A549 (cell line): Measurements from ENCODE around the gene RABGAP1L. TPM values are rescaled to one million over a fixed set of nuclear protein-coding genes. Genes with fewer than 3 reads are reported as not detected.

Experiments
- ATAC-seq, 2 experiments: fragments of 200-7000 bp in 1 of 2; fragments of >200 bp in 1 of 2; cut with Nextera tagmentation in 1 of 2; cut with Tn5 transposase in 1 of 2; 3 replicates each; pipeline versions ENCODE4 v1.8.0 to v1.9.1; 2018 to 2020; ENCODE audit warnings: mild to moderate bottlenecking in 1 of 2, moderate library complexity in 1 of 2
- CTCF ChIA-PET: fragments of 300-600 bp; sonication (Branson Sonifier 250); formaldehyde crosslinking; extraction: SDS; loops from one replicate; lab custom pipeline; 2021; ENCODE audit warnings: antibody characterized with exemption, inconsistent platforms; lab: Yijun Ruan, JAX
- POLR2A ChIA-PET: fragments of 350-600 bp; formaldehyde crosslinking; extraction: SDS; loops from one replicate; lab custom pipeline; 2021; ENCODE audit warnings: antibody characterized with exemption, inconsistent platforms; lab: Yijun Ruan, JAX
- DNase-seq, 2 experiments: peaks; one replicate each; pipeline versions ENCODE4 v3.0.0 to v3.0.0-alpha.2; 2011 to 2016; ENCODE audit warnings: low read depth in 1 of 2, low spot score in 1 of 2
- FAIRE-seq: peaks from 2 replicates; lab custom pipeline; 2011; peaks lifted over from hg19 to GRCh38; lab: Jason Lieb, UNC
- H3K27ac ChIP-seq, 2 experiments: fragments of >200 bp; sonication (Bioruptor Twin); formaldehyde crosslinking; 3 replicates each; pipeline ENCODE4 v1.5.1; 2016 to 2017
- H3K4me1 ChIP-seq: fragments of >200 bp; sonication (Bioruptor Twin); formaldehyde crosslinking; 3 replicates; pipeline ENCODE4 v1.6.1; 2016
- H3K4me2 ChIP-seq: fragments of >200 bp; sonication (Bioruptor Twin); formaldehyde crosslinking; 3 replicates; pipeline ENCODE4 v1.6.1; 2016
- H3K4me3 ChIP-seq: fragments of >200 bp; sonication (Bioruptor Twin); formaldehyde crosslinking; 3 replicates; pipeline ENCODE4 v1.5.1; 2016
- H3K9me3 ChIP-seq: fragments of >200 bp; sonication (Bioruptor Twin); formaldehyde crosslinking; 3 replicates; pipeline ENCODE4 v1.6.1; 2016
- CEBPB ChIP-seq, 2 experiments: fragments of >200 bp in 1 of 2; sonication (Bioruptor Twin) in 1 of 2; formaldehyde crosslinking in 1 of 2; IDR thresholded peaks; 2 replicates each; pipeline ENCODE4 v1.6.1; 2012 to 2016
- CHD4 ChIP-seq: fragments of 200-600 bp; sonication (generic); IDR thresholded peaks from 2 replicates; pipeline ENCODE4 v1.6.1; 2016; ENCODE audit warnings: antibody characterized with exemption, mild to moderate bottlenecking, borderline replicate concordance
- E2F6 ChIP-seq: IDR thresholded peaks from 2 replicates; pipeline ENCODE4 v1.6.1; 2012; ENCODE audit warnings: low read depth, borderline replicate concordance
- EHF ChIP-seq: fragments of 250-450 bp; sonication (Bioruptor Pico); IDR thresholded peaks from 2 replicates; pipeline ENCODE4 v1.5.0; 2020; ENCODE audit warnings: mild to moderate bottlenecking
- FOSL2 ChIP-seq, 2 experiments: fragments of 450-650 bp in 1 of 2; fragments of >200 bp in 1 of 2; sonication (Bioruptor Twin) in 1 of 2; formaldehyde crosslinking; IDR thresholded peaks; 2 replicates each; pipeline versions ENCODE4 v1.5.0 to v1.6.1; 2016 to 2020; ENCODE audit warnings: mild to moderate bottlenecking in 1 of 2, moderate library complexity in 1 of 2
- JUN ChIP-seq, 2 experiments: fragments of >200 bp; sonication (Bioruptor Twin); formaldehyde crosslinking; IDR thresholded peaks; 2 replicates in 1 of 2; 3 replicates in 1 of 2; pipeline ENCODE4 v1.6.1; 2016 to 2017
- JUNB ChIP-seq: fragments of >200 bp; sonication (Bioruptor Twin); formaldehyde crosslinking; IDR thresholded peaks from 2 replicates; pipeline ENCODE4 v1.6.1; 2016
- KDM1A ChIP-seq: fragments of 200-600 bp; sonication (generic); IDR thresholded peaks from 2 replicates; pipeline ENCODE4 v1.6.1; 2016; ENCODE audit warnings: low read depth, mild to moderate bottlenecking
- KDM5A ChIP-seq: fragments of 200-600 bp; sonication (generic); IDR thresholded peaks from 2 replicates; pipeline ENCODE4 v1.6.1; 2016; ENCODE audit warnings: antibody characterized with exemption, mild to moderate bottlenecking
- MAX ChIP-seq: IDR thresholded peaks from 2 replicates; pipeline ENCODE4 v1.6.1; 2012
- NR3C1 ChIP-seq: fragments of >200 bp; sonication (Bioruptor Twin); formaldehyde crosslinking; IDR thresholded peaks from 3 replicates; pipeline ENCODE4 v1.6.1; 2017
- PHF8 ChIP-seq: fragments of 200-600 bp; sonication (generic); IDR thresholded peaks from 2 replicates; pipeline ENCODE4 v1.6.1; 2016; ENCODE audit warnings: low read depth, mild to moderate bottlenecking, antibody characterized with exemption, moderate library complexity, borderline replicate concordance
- POLR2A ChIP-seq: IDR thresholded peaks from 2 replicates; pipeline ENCODE4 v1.6.1; 2012; ENCODE audit warnings: mild to moderate bottlenecking, low read length
- RCOR1 ChIP-seq: fragments of 150-350 bp; IDR thresholded peaks from 2 replicates; pipeline ENCODE4 v1.6.1; 2014; ENCODE audit warnings: antibody characterized with exemption, low read length, low read depth
- SMC3 ChIP-seq: fragments of >200 bp; sonication (Bioruptor Twin); formaldehyde crosslinking; IDR thresholded peaks from 3 replicates; pipeline ENCODE4 v1.6.1; 2018; ENCODE audit warnings: inconsistent platforms
- SREBF2 ChIP-seq: fragments of 450-650 bp; IDR thresholded peaks from 2 replicates; pipeline ENCODE4 v1.6.1; 2014; ENCODE audit warnings: mild to moderate bottlenecking, moderate library complexity
- ZNF302 ChIP-seq: fragments of 250-450 bp; sonication (Bioruptor Pico); IDR thresholded peaks from 2 replicates; pipeline ENCODE4 v1.9.0; 2021; ENCODE audit warnings: inconsistent platforms, mild to moderate bottlenecking, moderate library complexity
- WGBS: methylation state at CpG from one replicate; pipeline ENCODE4 v1.1.6; 2017; ENCODE audit errors: missing lambda C conversion rate; 5-methylcytosine and 5-hydroxymethylcytosine counted together
- polyA plus RNA-seq, 4 experiments: library from polyadenylated mRNA; depleted of rRNA in 3 of 4; stranded (reverse); fragments of >200 nt; fragmentation: RNase III in 1 of 4; extraction: RNeasy Plus Mini Kit Qiagen cat#74134 plus additional on column Dnase treatment in 1 of 4; gene quantifications; 2 replicates in 3 of 4; 3 replicates in 1 of 4; pipeline ENCODE4 v1.2.3, GENCODE V29; 2011 to 2017
- TF ChIP-seq, protein P1 (sequence below): fragments of 200-600 bp; sonication (generic); IDR thresholded peaks from 2 replicates; pipeline ENCODE4 v1.6.1; 2016; ENCODE audit warnings: antibody characterized with exemption, mild to moderate bottlenecking, moderate library complexity
- TF ChIP-seq, protein P2 (sequence below): fragments of 450-650 bp; IDR thresholded peaks from 2 replicates; pipeline ENCODE4 v1.6.1; 2014; ENCODE audit warnings: antibody characterized with exemption

RABGAP1L gene
- polyA plus RNA-seq, 2 of the 4 experiments (the other 2 are of a cell fraction): 8.2 to 18.6 TPM

DNA sequence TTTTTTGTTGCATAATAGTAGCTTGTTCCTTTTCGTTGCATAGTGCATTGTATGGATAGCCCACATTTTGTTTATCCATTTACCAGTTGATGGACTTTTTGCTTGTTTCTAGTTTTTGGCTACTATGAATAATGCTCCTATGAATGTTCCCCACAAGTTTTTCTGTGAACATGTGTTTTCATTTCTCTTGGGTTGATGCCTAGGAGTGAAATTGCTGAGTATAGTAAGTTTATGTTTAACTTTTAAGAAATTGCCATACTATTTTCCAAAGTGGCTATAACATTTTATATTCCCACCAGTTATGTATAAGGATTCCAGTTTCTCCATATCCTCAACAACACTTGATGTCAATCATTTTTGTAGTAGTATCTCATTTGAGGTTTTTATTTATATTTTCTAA, 755.7 kb downstream of the RABGAP1L start:
- FAIRE-seq (no peak), ATAC-seq (no peak), DNase-seq (no peak)
- ChIA-PET CTCF (no interaction called here), POLR2A (interaction anchor here (0.6 kb wide), 1 partner anchor 107 kb away, joined by 8 read pairs; no protein-coding TSS in a partner anchor)
- Histone ChIP-seq H3K4me1 (no peaks in the 10 kb centered on the region), H3K27ac (no peak overlapping the region), H3K4me2 (no peak overlapping the region), H3K9me3 (no peaks in the 10 kb centered on the region), H3K4me3 (no peak overlapping the region)
- 37% methylated on average over 1 of the region's 1 CpG for WGBS
- TF ChIP-seq POLR2A (no peak), MAX (no peak), CHD4 (no peak), FOSL2 (IDR thresholded peaks at IDR 0.05) (no peak), FOSL2 (CRISPR knock-in tag; IDR thresholded peaks at IDR 0.05) (no peak), EHF (no peak), SREBF2 (no peak)
- TF ChIP-seq, protein P1, sequence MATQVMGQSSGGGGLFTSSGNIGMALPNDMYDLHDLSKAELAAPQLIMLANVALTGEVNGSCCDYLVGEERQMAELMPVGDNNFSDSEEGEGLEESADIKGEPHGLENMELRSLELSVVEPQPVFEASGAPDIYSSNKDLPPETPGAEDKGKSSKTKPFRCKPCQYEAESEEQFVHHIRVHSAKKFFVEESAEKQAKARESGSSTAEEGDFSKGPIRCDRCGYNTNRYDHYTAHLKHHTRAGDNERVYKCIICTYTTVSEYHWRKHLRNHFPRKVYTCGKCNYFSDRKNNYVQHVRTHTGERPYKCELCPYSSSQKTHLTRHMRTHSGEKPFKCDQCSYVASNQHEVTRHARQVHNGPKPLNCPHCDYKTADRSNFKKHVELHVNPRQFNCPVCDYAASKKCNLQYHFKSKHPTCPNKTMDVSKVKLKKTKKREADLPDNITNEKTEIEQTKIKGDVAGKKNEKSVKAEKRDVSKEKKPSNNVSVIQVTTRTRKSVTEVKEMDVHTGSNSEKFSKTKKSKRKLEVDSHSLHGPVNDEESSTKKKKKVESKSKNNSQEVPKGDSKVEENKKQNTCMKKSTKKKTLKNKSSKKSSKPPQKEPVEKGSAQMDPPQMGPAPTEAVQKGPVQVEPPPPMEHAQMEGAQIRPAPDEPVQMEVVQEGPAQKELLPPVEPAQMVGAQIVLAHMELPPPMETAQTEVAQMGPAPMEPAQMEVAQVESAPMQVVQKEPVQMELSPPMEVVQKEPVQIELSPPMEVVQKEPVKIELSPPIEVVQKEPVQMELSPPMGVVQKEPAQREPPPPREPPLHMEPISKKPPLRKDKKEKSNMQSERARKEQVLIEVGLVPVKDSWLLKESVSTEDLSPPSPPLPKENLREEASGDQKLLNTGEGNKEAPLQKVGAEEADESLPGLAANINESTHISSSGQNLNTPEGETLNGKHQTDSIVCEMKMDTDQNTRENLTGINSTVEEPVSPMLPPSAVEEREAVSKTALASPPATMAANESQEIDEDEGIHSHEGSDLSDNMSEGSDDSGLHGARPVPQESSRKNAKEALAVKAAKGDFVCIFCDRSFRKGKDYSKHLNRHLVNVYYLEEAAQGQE: no peak

DNA sequence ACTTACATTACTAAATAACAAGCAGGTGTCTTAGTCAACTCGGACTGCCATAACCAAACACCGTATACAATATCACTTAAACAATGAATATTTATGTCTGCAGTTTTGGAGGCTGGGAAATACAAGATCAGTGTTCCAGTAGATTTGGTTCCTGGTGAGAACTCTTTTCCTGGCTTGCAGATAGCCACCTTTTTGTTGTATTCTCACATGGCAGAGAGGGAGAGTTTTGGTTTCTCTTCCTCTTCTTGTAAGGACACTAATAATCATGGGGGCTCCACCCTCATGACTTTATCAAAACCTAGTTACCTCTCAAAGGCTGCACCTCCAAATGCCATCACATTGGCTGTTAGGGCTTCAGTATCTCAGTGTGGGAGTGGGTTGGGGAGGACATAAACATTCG, 757.5 kb downstream of the RABGAP1L start:
- CTCF ChIA-PET: no interaction called here

GRCh38 chr1:174920093-174920492, 760.8 kb downstream of the RABGAP1L start:
- Histone ChIP-seq H3K27ac (no peak overlapping the region), H3K4me1 (no peaks in the 10 kb centered on the region), H3K4me3 (no peak overlapping the region), H3K9me3 (no peaks in the 10 kb centered on the region), H3K4me2 (no peak overlapping the region)
- ChIA-PET POLR2A (no interaction called here), CTCF (no interaction called here)
- 4% methylated on average over 1 of the region's 1 CpG for WGBS
- no peak for FAIRE-seq
- TF ChIP-seq POLR2A: no peak
- TF ChIP-seq JUNB: no peak
- TF ChIP-seq JUN (IDR thresholded peaks at IDR 0.05): no peak
- TF ChIP-seq RCOR1: no peak
- no peak for TF ChIP-seq ZNF302 (CRISPR knock-in tag)
- no peak for TF ChIP-seq NR3C1
- TF ChIP-seq EHF: no peak
- TF ChIP-seq KDM1A: no peak
- no peak for TF ChIP-seq E2F6
- no peak for TF ChIP-seq SMC3
- TF ChIP-seq, protein P2, sequence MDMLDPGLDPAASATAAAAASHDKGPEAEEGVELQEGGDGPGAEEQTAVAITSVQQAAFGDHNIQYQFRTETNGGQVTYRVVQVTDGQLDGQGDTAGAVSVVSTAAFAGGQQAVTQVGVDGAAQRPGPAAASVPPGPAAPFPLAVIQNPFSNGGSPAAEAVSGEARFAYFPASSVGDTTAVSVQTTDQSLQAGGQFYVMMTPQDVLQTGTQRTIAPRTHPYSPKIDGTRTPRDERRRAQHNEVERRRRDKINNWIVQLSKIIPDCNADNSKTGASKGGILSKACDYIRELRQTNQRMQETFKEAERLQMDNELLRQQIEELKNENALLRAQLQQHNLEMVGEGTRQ: no peak
- TF ChIP-seq PHF8: no peak
- no peak for DNase-seq
- ATAC-seq: no peak

More for the DNA sequence above, 757.5 kb downstream of the RABGAP1L start:
- Histone ChIP-seq H3K4me3 (no peak overlapping the region), H3K4me2 (no peak overlapping the region), H3K4me1 (no peaks in the 10 kb centered on the region), H3K27ac (no peak overlapping the region), H3K9me3 (no peaks in the 10 kb centered on the region)
- WGBS: 86% methylated on average over 3 of the region's 3 CpGs
- FAIRE-seq: no peak
- no peak for ATAC-seq
- TF ChIP-seq CEBPB (IDR thresholded peaks at IDR 0.05): no peak
- no peak for TF ChIP-seq KDM5A
- no peak for DNase-seq
- POLR2A ChIA-PET: no interaction called here
